SK-N-SH (cell line): ENCODE measurements around the gene FAM234A.

ENCODE experiments used
- CTCF ChIP-seq: fragments of 200-600 bp; sonication (generic); IDR thresholded peaks from 2 replicates; pipeline ENCODE4 v1.6.1; 2017; ENCODE audit warnings: antibody characterized with exemption, mild to moderate bottlenecking, moderate library complexity
- EP300 ChIP-seq, 2 experiments: IDR thresholded peaks; 2 replicates each; pipeline versions ENCODE4 v1.4.0 to v1.6.1; 2012; ENCODE audit warnings: borderline replicate concordance in 1 of 2, low read depth in 1 of 2, low read length in 1 of 2
- FOXJ3 ChIP-seq: sonication (generic); formaldehyde crosslinking; IDR thresholded peaks from 2 replicates; pipeline ENCODE4 v1.5.1; 2020; ENCODE audit warnings: mild to moderate bottlenecking, missing genetic modification reagents
- GATA2 ChIP-seq: sonication (generic); formaldehyde crosslinking; IDR thresholded peaks from 2 replicates; pipeline ENCODE4 v1.5.0; 2020; ENCODE audit warnings: mild to moderate bottlenecking, missing genetic modification reagents
- NFIC ChIP-seq: IDR thresholded peaks from 2 replicates; pipeline ENCODE4 v1.4.0; 2012; ENCODE audit warnings: borderline replicate concordance
- RXRA ChIP-seq: IDR thresholded peaks from 2 replicates; pipeline ENCODE4 v1.4.0; 2012; ENCODE audit warnings: low read depth, mild to moderate bottlenecking, borderline replicate concordance
- TEAD4 ChIP-seq: IDR thresholded peaks from 2 replicates; pipeline ENCODE4 v1.4.0; 2012; ENCODE audit warnings: mild to moderate bottlenecking, borderline replicate concordance; ENCODE audit not compliant: insufficient read depth

- TF ChIP-seq TEAD4 (no peak), CTCF (no peak), NFIC (no peak), GATA2 (CRISPR knock-in tag) (no peak), FOXJ3 (no peak), RXRA (no peak), EP300 (IDR thresholded peaks at IDR 0.05; ENCODE audit: borderline replicate concordance in 1 of 2, low read depth in 1 of 2, low read length in 1 of 2) (no peak)
These were observed 3.7 kb upstream of the FAM234A start for GRCh38 chr16:230949-231348.
